ENCODE measurements around the gene SMC6. TPM values are rescaled to one million over a fixed set of nuclear protein-coding genes. Genes with fewer than 3 reads are reported as not detected.

Gene SMC6
- total and polyA plus RNA-seq, 2 experiments from 2014 or later, result 53.4 to 59.8 TPM

- no peak for TF ChIP-seq CREB1 (CRISPR knock-in tag; IDR thresholded peaks at IDR 0.05; ENCODE audit: low read depth)
Observed at GRCh38 chr2:17763641-17764333, 10.2 kb upstream of the SMC6 start (continued).

GRCh38 chr2:17762451-17762850 lies 8.8 kb upstream of the SMC6 start:
- Histone ChIP-seq H3K79me2 (replicated peaks; ENCODE audit: insufficient read depth) (peaks cover 36% of the 10 kb centered on the region), H3K27ac (ENCODE audit: low read depth) (no peak overlapping the region), H4K20me1 (replicated peaks; ENCODE audit: insufficient read depth) (0 out of 2 replicates have a peak, but pooled peaks cover 6% of the 10 kb centered on the region), H3K4me2 (no peak overlapping the region), H3K27me3 (ENCODE audit: insufficient read depth) (no peaks in the 10 kb centered on the region), H3K9me2 (ENCODE audit: insufficient read depth) (no peaks in the 10 kb centered on the region), H3K4me1 (ENCODE audit: insufficient read depth) (no peaks in the 10 kb centered on the region), H3K4me3 (no peak overlapping the region), H2AFZ (no peak overlapping the region), H3F3A (replicated peaks; ENCODE audit: low read depth) (no peaks in the 10 kb centered on the region), H3K36me3 (ENCODE audit: insufficient read depth) (peaks cover 14% of the 10 kb centered on the region; the same call in 1 of the 2 replicates)
- ATAC-seq (no peak), DNase-seq (ENCODE audit: low spot score) (no peak)
- H3K27ac Mint-ChIP-seq, result no peak overlapping the region
- H3K4me1 Mint-ChIP-seq, result no peaks in the 10 kb centered on the region; the same call in 2 of the 3 replicates
- no peak for TF ChIP-seq ZNF331 (CRISPR knock-in tag; IDR thresholded peaks at IDR 0.05; ENCODE audit: low read depth)
- TF ChIP-seq POLR2AphosphoS5 (IDR thresholded peaks at IDR 0.05; ENCODE audit: low read depth), result no peak
- TF ChIP-seq JUNB (IDR thresholded peaks at IDR 0.05; ENCODE audit: unreplicated experiment), result no peak
- H3K9me3 Mint-ChIP-seq, result no peaks in the 10 kb centered on the region
- no peak overlapping the region for H3K4me3 Mint-ChIP-seq
- H3K36me3 Mint-ChIP-seq (ENCODE audit: low read depth), result peaks cover 19% of the 10 kb centered on the region; the same call in 2 of the 3 replicates
- no peaks in the 10 kb centered on the region for H3K27me3 Mint-ChIP-seq (ENCODE audit: insufficient read depth, low read depth, poor library complexity)

GRCh38 chr2:17759805-17760204 lies 6.2 kb upstream of the SMC6 start:
- H3K9me2 ChIP-seq (ENCODE audit: insufficient read depth), result no peaks in the 10 kb centered on the region
- H4K20me1 ChIP-seq (replicated peaks; ENCODE audit: insufficient read depth), result 0 out of 2 replicates have a peak, but pooled peaks cover 3% of the 10 kb centered on the region
- H2AFZ ChIP-seq, result no peak overlapping the region
- Mint-ChIP-seq H3K9me3 (no peaks in the 10 kb centered on the region), H3K27me3 (ENCODE audit: insufficient read depth, low read depth, poor library complexity) (no peaks in the 10 kb centered on the region), H3K27ac (no peak overlapping the region), H3K4me1 (peaks cover 11% of the 10 kb centered on the region), H3K4me3 (no peak overlapping the region), H3K36me3 (ENCODE audit: low read depth) (peaks cover 20% of the 10 kb centered on the region)
- peaks cover 20% of the 10 kb centered on the region for H3K4me1 ChIP-seq (ENCODE audit: insufficient read depth)
- peaks cover 6% of the 10 kb centered on the region; the same call in 1 of the 2 replicates for H3K36me3 ChIP-seq (ENCODE audit: insufficient read depth)
- H3K27ac ChIP-seq (ENCODE audit: low read depth), result no peak overlapping the region
- H3K4me2 ChIP-seq, result no peak overlapping the region
- H3F3A ChIP-seq (replicated peaks; ENCODE audit: low read depth), result no peaks in the 10 kb centered on the region
- no peaks in the 10 kb centered on the region for H3K27me3 ChIP-seq (ENCODE audit: insufficient read depth)
- DNase-seq (ENCODE audit: low spot score), result no peak
- peaks cover 62% of the 10 kb centered on the region for H3K79me2 ChIP-seq (replicated peaks; ENCODE audit: insufficient read depth)
- no peak overlapping the region for H3K4me3 ChIP-seq
- ATAC-seq, result no peak
- no peak for TF ChIP-seq NANOG (IDR thresholded peaks at IDR 0.05; ENCODE audit: borderline replicate concordance)
- no peak for TF ChIP-seq STAT1 (IDR thresholded peaks at IDR 0.05; ENCODE audit: unreplicated experiment)
- TF ChIP-seq JUNB (IDR thresholded peaks at IDR 0.05; ENCODE audit: unreplicated experiment), result no peak
- TF ChIP-seq ZNF331 (CRISPR knock-in tag; IDR thresholded peaks at IDR 0.05; ENCODE audit: low read depth), result no peak
- no peak for TF ChIP-seq EZH2 (IDR thresholded peaks at IDR 0.05; ENCODE audit: low read depth, unreplicated experiment)
- TF ChIP-seq ZNF462 (CRISPR knock-in tag; IDR thresholded peaks at IDR 0.05), result no peak
- TF ChIP-seq EZH2phosphoT487 (IDR thresholded peaks at IDR 0.05; ENCODE audit: unreplicated experiment), result no peak
- no peak for TF ChIP-seq CREB1 (CRISPR knock-in tag; IDR thresholded peaks at IDR 0.05; ENCODE audit: low read depth)
- no peak for TF ChIP-seq ZNF114 (CRISPR knock-in tag; IDR thresholded peaks at IDR 0.05)
